Dendritic cell treated with granulocyte-macrophage colony-stimulating factor and Interleukin-4, amounts not matched to agents 40 ng/mL and 50 ng/mL, for 4 days (primary cell): ENCODE data around the gene C14orf39.
"Not testable (repeated sequence)": the region's sequence is repeated elsewhere in the genome, so short reads cannot be mapped to it uniquely, and the experiment has no call there.

Experiments
- H3K27ac Mint-ChIP-seq: one replicate; pipeline ENCODE4 v1.8.0; 2022; ENCODE audit warnings: mild to moderate bottlenecking, mixed read lengths
- H3K27me3 Mint-ChIP-seq: one replicate; pipeline ENCODE4 v1.8.0; 2022; ENCODE audit warnings: mild to moderate bottlenecking, mixed read lengths
- H3K36me3 Mint-ChIP-seq: one replicate; pipeline ENCODE4 v1.8.0; 2022; ENCODE audit warnings: low read depth, mixed read lengths
- H3K4me1 Mint-ChIP-seq: one replicate; pipeline ENCODE4 v1.8.0; 2022; ENCODE audit warnings: low read depth, mixed read lengths
- H3K4me3 Mint-ChIP-seq: one replicate; pipeline ENCODE4 v1.8.0; 2022; ENCODE audit warnings: mild to moderate bottlenecking, moderate library complexity, mixed read lengths
- H3K9me3 Mint-ChIP-seq: one replicate; pipeline ENCODE4 v1.8.0; 2022; ENCODE audit warnings: mixed read lengths
- intact Hi-C: fragments of 100-400 bp; cut with micrococcal nuclease; formaldehyde crosslinking; loops from one replicate; pipeline ENCODE4 v1.15.0; 2022

The C14orf39 gene

GRCh38 chr14:60397550-60397949 lies 88.3 kb downstream of the C14orf39 start:
- H3K36me3 Mint-ChIP-seq, H3K27me3 Mint-ChIP-seq, H3K27ac Mint-ChIP-seq, H3K4me1 Mint-ChIP-seq, H3K4me3 Mint-ChIP-seq, intact Hi-C loops: not testable (repeated sequence)
- H3K9me3 Mint-ChIP-seq, result peaks cover 24% of the 10 kb centered on the region

DNA sequence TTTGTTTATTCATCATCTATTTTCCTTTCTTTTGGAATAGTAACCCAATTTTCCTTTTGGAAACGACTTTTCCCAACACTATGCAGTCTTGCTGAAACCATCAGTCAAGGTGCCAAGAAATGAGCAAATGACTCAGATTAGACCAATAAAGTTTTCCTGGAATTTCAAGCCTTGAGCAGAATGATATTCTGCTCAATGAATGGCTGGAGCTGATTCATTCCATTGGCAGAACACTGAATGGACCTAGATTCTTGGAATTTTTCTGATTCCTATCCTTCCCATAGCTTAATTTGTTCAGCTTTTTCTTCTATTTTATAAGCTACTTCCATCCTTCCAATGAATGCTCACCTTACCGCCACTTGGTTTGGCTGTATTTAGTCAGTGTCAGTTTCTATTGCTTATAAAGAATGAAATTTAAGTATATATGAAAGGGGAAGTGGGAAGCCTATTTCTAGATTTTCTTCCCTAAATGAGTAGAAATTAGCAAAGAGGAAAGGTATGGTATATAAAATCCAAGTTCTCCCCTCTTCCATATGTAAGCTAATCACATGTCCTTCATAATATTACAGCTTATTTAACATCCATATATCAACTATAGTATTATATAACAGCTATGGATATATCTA lies 89.0 kb downstream of the C14orf39 start:
- Mint-ChIP-seq H3K4me3 (no peak overlapping the region), H3K4me1 (no peaks in the 10 kb centered on the region), H3K27me3 (peaks cover 1% of the 10 kb centered on the region), H3K27ac (no peak overlapping the region), H3K9me3 (peaks cover 24% of the 10 kb centered on the region), H3K36me3 (no peaks in the 10 kb centered on the region)
- intact Hi-C loops, result no loop called here
